Endothelial cell of umbilical vein (primary cell): ENCODE data around the gene INS. TPM values are rescaled to one million over a fixed set of nuclear protein-coding genes. Genes with fewer than 3 reads are reported as not detected.

Source experiments
- BruUV-seq: library from RNA; stranded (reverse); fragments of 400-500 nt; replicated peaks from 2 replicates; lab custom pipeline; 2021; lab: Mats Ljungman, UMichigan
- CTCF ChIA-PET: fragments of 300-600, 350-600 bp; sonication (Branson Sonifier 250); formaldehyde crosslinking; loops from one replicate; lab custom pipeline; 2021; ENCODE audit warnings: antibody characterized with exemption, inconsistent platforms; lab: Charles Lee
- POLR2A ChIA-PET: fragments of 300-600, 350-600 bp; sonication (Branson Sonifier 250); formaldehyde crosslinking; loops from one replicate; lab custom pipeline; 2021; ENCODE audit warnings: antibody characterized with exemption, inconsistent platforms; lab: Charles Lee
- DNase-seq: peaks from one replicate; pipeline ENCODE4 v3.0.0-alpha.2; 2011; ENCODE audit warnings: low read depth, low spot score
- FAIRE-seq: peaks from 2 replicates; lab custom pipeline; 2011; peaks lifted over from hg19 to GRCh38; lab: Jason Lieb, UNC
- H2AFZ ChIP-seq: 2 replicates; pipeline ENCODE4 v1.6.0; 2012; ENCODE audit warnings: low read depth, low read length, control low read depth, inconsistent platforms
- H3K27ac ChIP-seq: 2 replicates; pipeline ENCODE4 v1.5.1; 2011; ENCODE audit warnings: low read depth, mild to moderate bottlenecking, control low read depth, low read length, moderate library complexity; ENCODE audit not compliant: insufficient read depth
- H3K27me3 ChIP-seq, 2 experiments: 2 replicates each; pipeline versions ENCODE4 v1.6.0 to v1.6.1; 2011; ENCODE audit warnings: low read length in 2 of 2, mixed read lengths in 1 of 2; ENCODE audit not compliant: control insufficient read depth in 2 of 2, insufficient read depth in 2 of 2
- H3K36me3 ChIP-seq, 2 experiments: 2 replicates in 1 of 2; 3 replicates in 1 of 2; pipeline ENCODE4 v1.5.1; 2011; ENCODE audit warnings: low read length in 2 of 2, mild to moderate bottlenecking in 1 of 2, moderate library complexity in 1 of 2; ENCODE audit not compliant: control insufficient read depth in 2 of 2, insufficient read depth in 2 of 2; ENCODE audit errors: extremely low read depth in 1 of 2
- H3K4me1 ChIP-seq: 3 replicates; pipeline ENCODE4 v1.5.1; 2011; ENCODE audit warnings: mild to moderate bottlenecking, low read length; ENCODE audit not compliant: control insufficient read depth, insufficient read depth; ENCODE audit errors: extremely low read depth
- H3K4me2 ChIP-seq: 2 replicates; pipeline ENCODE4 v1.6.1; 2011; ENCODE audit warnings: low read length, control low read depth, mixed read lengths; ENCODE audit not compliant: insufficient read depth
- H3K4me3 ChIP-seq, 3 experiments: fragments of 200-600 bp in 1 of 3; sonication (generic), shearing (Covaris generic) in 1 of 3; replicated peaks in 1 of 3; 2 replicates each; pipeline ENCODE4 v1.5.1; 2011 to 2016; ENCODE audit warnings: control low read depth in 3 of 3, low read length in 3 of 3, mild to moderate bottlenecking in 2 of 3, inconsistent platforms in 1 of 3, low read depth in 1 of 3, moderate library complexity in 1 of 3; ENCODE audit not compliant: insufficient read depth in 1 of 3
- H3K79me2 ChIP-seq: 2 replicates; pipeline ENCODE4 v1.6.0; 2012; ENCODE audit warnings: low read length, inconsistent platforms; ENCODE audit not compliant: control insufficient read depth, insufficient read depth
- H3K9ac ChIP-seq: replicated peaks from 2 replicates; pipeline ENCODE3; 2011; ENCODE audit warnings: low read length, control low read depth; ENCODE audit not compliant: insufficient read depth; ENCODE audit errors: extremely low read depth
- H3K9me1 ChIP-seq: replicated peaks from 3 replicates; pipeline ENCODE4 v1.6.0; 2011; ENCODE audit warnings: mild to moderate bottlenecking, low read length; ENCODE audit not compliant: control insufficient read depth, insufficient read depth; ENCODE audit errors: extremely low read depth
- H3K9me3 ChIP-seq: replicated peaks from 2 replicates; pipeline ENCODE4 v1.5.1; 2012; ENCODE audit warnings: low read length, inconsistent platforms; ENCODE audit not compliant: control insufficient read depth, insufficient read depth
- H4K20me1 ChIP-seq: replicated peaks from 2 replicates; pipeline ENCODE3; 2011; ENCODE audit warnings: mild to moderate bottlenecking, low read length; ENCODE audit not compliant: control insufficient read depth, insufficient read depth; ENCODE audit errors: extremely low read depth
- CTCF ChIP-seq, 2 donors: IDR thresholded peaks; 1 replicate in 1 of 2; 2 replicates in 1 of 2; pipeline ENCODE4 v1.5.1; 2011; ENCODE audit warnings: low read length in 2 of 2, mild to moderate bottlenecking in 2 of 2, moderate library complexity in 2 of 2, control low read depth in 1 of 2, inconsistent platforms in 1 of 2, low read depth in 1 of 2; ENCODE audit not compliant: insufficient read depth in 1 of 2; ENCODE audit errors: extremely low read depth in 1 of 2
- EZH2 ChIP-seq: IDR thresholded peaks from 2 replicates; pipeline ENCODE4 v1.6.1; 2012; ENCODE audit warnings: borderline replicate concordance, low read depth, mild to moderate bottlenecking, moderate library complexity, low read length, inconsistent platforms; ENCODE audit not compliant: severe bottlenecking
- FOS ChIP-seq: IDR thresholded peaks from 2 replicates; pipeline ENCODE4 v1.6.1; 2011; ENCODE audit warnings: mild to moderate bottlenecking, low read length, moderate library complexity, borderline replicate concordance; ENCODE audit not compliant: insufficient read depth
- GATA2 ChIP-seq: IDR thresholded peaks from 2 replicates; pipeline ENCODE4 v1.7.0; 2011; ENCODE audit warnings: low read depth, mild to moderate bottlenecking, moderate library complexity, mixed read lengths, low read length; ENCODE audit not compliant: insufficient read length, insufficient read depth
- JUN ChIP-seq: IDR thresholded peaks from 2 replicates; pipeline ENCODE4 v1.6.1; 2011; ENCODE audit warnings: borderline replicate concordance, low read depth; ENCODE audit not compliant: insufficient read length, insufficient read depth
- MAX ChIP-seq: IDR thresholded peaks from 2 replicates; pipeline ENCODE4 v1.6.1; 2011; ENCODE audit not compliant: insufficient read depth, insufficient read length
- MYC ChIP-seq: IDR thresholded peaks from one replicate; pipeline ENCODE4 v1.6.1; 2011; ENCODE audit warnings: mild to moderate bottlenecking, low read depth, low read length
- POLR2A ChIP-seq: IDR thresholded peaks from 2 replicates; pipeline ENCODE4 v1.6.1; 2012; ENCODE audit warnings: low read depth, mild to moderate bottlenecking, control low read depth, low read length
- POLR2AphosphoS5 ChIP-seq: IDR thresholded peaks from 2 replicates; pipeline ENCODE4 v1.6.1; 2012; ENCODE audit warnings: low read depth, mild to moderate bottlenecking, control low read depth, low read length, moderate library complexity; ENCODE audit not compliant: insufficient read depth
- dilution Hi-C: fragments of 300-500 bp; cut with MboI; formaldehyde crosslinking; loops from one replicate; pipeline ENCODE4 v1.15.0; 2019; ENCODE audit warnings: low sequenced_read_pairs; ENCODE audit not compliant: extremely low pct_ligation_motif_present
- intact Hi-C: fragments of 100-400 bp; cut with micrococcal nuclease; formaldehyde crosslinking; loops from one replicate; pipeline ENCODE4 v1.10.0; 2022
- polyA plus RNA-seq, 4 experiments: library from polyadenylated mRNA; depleted of rRNA in 3 of 4; stranded (reverse) in 3 of 4; unstranded in 1 of 4; fragments of >200 nt; gene quantifications; 2 replicates each; pipeline versions ENCODE4 v1.2.1 to v1.2.3, GENCODE V29; 2011 to 2012; ENCODE audit warnings: missing spikeins in 1 of 4
- total RNA-seq: library from RNA; stranded (reverse); gene quantifications from 2 replicates; pipeline ENCODE4 v1.2.3, GENCODE V29; 2021

The INS gene
- total and polyA plus RNA-seq, 2 donors (not counting 3 experiments of a cell fraction or from before 2014, with no cell fraction given): not detected

- Histone ChIP-seq H3K9me3 (no peaks in the 10 kb centered on the region), H3K4me2 (no peak overlapping the region), H3K4me1 (no peaks in the 10 kb centered on the region), H3K9me1 (no peaks in the 10 kb centered on the region), H3K9ac (no peak overlapping the region), H3K27me3 (no peaks in the 10 kb centered on the region), H3K27ac (no peak overlapping the region), H4K20me1 (no peaks in the 10 kb centered on the region), H2AFZ (no peak overlapping the region), H3K79me2 (no peaks in the 10 kb centered on the region), H3K4me3 (no peak overlapping the region), H3K36me3 (no peaks in the 10 kb centered on the region)
- TF ChIP-seq CTCF (IDR thresholded peaks at IDR 0.05; ENCODE audit: extremely low read depth in 1 of 2, insufficient read depth in 1 of 2, low read depth in 1 of 2, low read length in 2 of 2) (peak; percentile 77 to 91), FOS (no peak)
- CTCF ChIA-PET: interaction anchor here (0.6 to 12.6 kb wide), 32 partner anchors 9 to 610 kb away, joined by 3 to 868 read pairs (median 5); partner anchors contain the start of gene SYT8
- no TSS peak for BruUV-seq
- dilution Hi-C loops: no loop called here
- POLR2A ChIA-PET: no interaction called here
- FAIRE-seq (peak; percentile 76), DNase-seq (peak; percentile 61)
- intact Hi-C loops: loop anchor here (1.0 kb wide), 2 partner anchors 319 to 462 kb away; no protein-coding TSS in a partner anchor
These were observed 4.4 kb downstream of the INS start for GRCh38 chr11:2156416-2157182.

GRCh38 chr11:2155511-2155910 lies 5.5 kb downstream of the INS start:
- H3K27me3 ChIP-seq: peaks cover 0 to 2% of the 10 kb centered on the region in 2 experiments
- H3K9me1 ChIP-seq: no peaks in the 10 kb centered on the region
- H3K9ac ChIP-seq: no peak overlapping the region
- no peak overlapping the region for H3K4me2 ChIP-seq
- BruUV-seq: no TSS peak
- intact Hi-C loops (no loop called here), dilution Hi-C loops (no loop called here)
- POLR2A ChIA-PET: no interaction called here
- no peak overlapping the region for H3K4me3 ChIP-seq
- no peaks in the 10 kb centered on the region for H3K4me1 ChIP-seq
- no peaks in the 10 kb centered on the region for H3K9me3 ChIP-seq
- H4K20me1 ChIP-seq: no peaks in the 10 kb centered on the region
- no peak overlapping the region for H3K27ac ChIP-seq
- CTCF ChIA-PET: interaction anchor here (0.8 to 12.6 kb wide), 20 partner anchors 11 to 609 kb away, joined by 3 to 868 read pairs (median 7); partner anchors contain the start of gene SYT8
- DNase-seq (no peak), FAIRE-seq (no peak)
- H3K79me2 ChIP-seq: no peaks in the 10 kb centered on the region
- no peaks in the 10 kb centered on the region for H3K36me3 ChIP-seq
- H2AFZ ChIP-seq: no peak overlapping the region
- TF ChIP-seq POLR2A: no peak
- TF ChIP-seq JUN: no peak
- TF ChIP-seq FOS: no peak
- no peak for TF ChIP-seq CTCF (IDR thresholded peaks at IDR 0.05; ENCODE audit: extremely low read depth in 1 of 2, insufficient read depth in 1 of 2, low read depth in 1 of 2, low read length in 2 of 2)
- TF ChIP-seq GATA2: no peak
- no peak for TF ChIP-seq MAX
- no peak for TF ChIP-seq EZH2
- no peak for TF ChIP-seq MYC
- no peak for TF ChIP-seq POLR2AphosphoS5
